K562 (cell line): Measurements from ENCODE around the gene SPRTN. TPM values are rescaled to one million over a fixed set of nuclear protein-coding genes. Genes with fewer than 3 reads are reported as not detected.

Experiments
- ATAC-seq: fragments of 200-7000 bp; cut with Tn5 transposase; 3 replicates; pipeline ENCODE4 v1.9.1; 2020; ENCODE audit warnings: moderate library complexity
- BruUV-seq: library from RNA; stranded (reverse); fragments of 400-500 nt; replicated peaks from 2 replicates; lab custom pipeline; 2021; lab: Mats Ljungman, UMichigan
- CTCF ChIA-PET: fragments of 300-600 bp; formaldehyde crosslinking; extraction: SDS; loops from one replicate; lab custom pipeline; 2021; ENCODE audit warnings: low intra/inter-chr PET ratio; lab: Yijun Ruan, JAX
- POLR2A ChIA-PET: fragments of 300-600, 350-650 bp; sonication (Branson Sonifier 250); formaldehyde crosslinking; extraction: SDS; loops from one replicate; lab custom pipeline; 2021; ENCODE audit warnings: antibody characterized with exemption, inconsistent platforms; lab: Yijun Ruan, JAX
- DNase-seq, 4 experiments: peaks; one replicate each; pipeline versions ENCODE4 v3.0.0 to v3.0.0-alpha.2; 2011 to 2018; ENCODE audit warnings: low spot score in 3 of 4, mixed read lengths in 3 of 4; ENCODE audit errors: extremely low read depth in 1 of 4
- FAIRE-seq: peaks from 2 replicates; lab custom pipeline; 2011; peaks lifted over from hg19 to GRCh38; lab: Jason Lieb, UNC
- H2AFZ ChIP-seq: 2 replicates; pipeline ENCODE4 v1.6.0; 2011; ENCODE audit warnings: low read depth, low read length, control low read depth, inconsistent platforms
- H3K27ac ChIP-seq: fragments of 200-600 bp; 3 replicates; pipeline ENCODE4 v1.8.0; 2011; ENCODE audit warnings: low read depth, mild to moderate bottlenecking, control low read depth, inconsistent platforms, low read length, moderate library complexity, mixed read lengths; ENCODE audit errors: extremely low read depth
- H3K27me3 ChIP-seq, 2 experiments: fragments of 300-600 bp in 1 of 2; 2 replicates in 1 of 2; 3 replicates in 1 of 2; pipeline versions ENCODE4 v1.6.0 to v1.8.0; 2011; ENCODE audit warnings: inconsistent platforms in 2 of 2, low read length in 2 of 2, mild to moderate bottlenecking in 1 of 2, mixed read lengths in 1 of 2, moderate library complexity in 1 of 2; ENCODE audit not compliant: control insufficient read depth in 2 of 2, insufficient read depth in 2 of 2
- H3K36me3 ChIP-seq: fragments of 300-600 bp; 3 replicates; pipeline ENCODE4 v1.8.0; 2011; ENCODE audit warnings: mild to moderate bottlenecking, low read length, inconsistent platforms; ENCODE audit not compliant: control insufficient read depth, insufficient read depth
- H3K4me1 ChIP-seq, 2 experiments: fragments of 200-600 bp in 1 of 2; replicated peaks in 1 of 2; 2 replicates in 1 of 2; 3 replicates in 1 of 2; pipeline versions ENCODE4 v1.5.1 to v1.8.0; 2011; ENCODE audit warnings: inconsistent platforms in 2 of 2, low read length in 2 of 2, mild to moderate bottlenecking in 1 of 2, mixed read lengths in 1 of 2, moderate library complexity in 1 of 2; ENCODE audit not compliant: control insufficient read depth in 2 of 2, insufficient read depth in 2 of 2
- H3K4me2 ChIP-seq: 2 replicates; pipeline ENCODE4 v1.6.1; 2011; ENCODE audit warnings: low read length, control low read depth, inconsistent platforms, mixed read lengths; ENCODE audit not compliant: insufficient read depth
- H3K4me3 ChIP-seq: fragments of 200-600 bp; sonication (generic), shearing (Covaris generic); 2 replicates; pipeline ENCODE4 v1.5.1; 2016; ENCODE audit warnings: control low read depth, inconsistent platforms
- H3K79me2 ChIP-seq: fragments of 200-600 bp; 3 replicates; pipeline ENCODE4 v1.8.0; 2011; ENCODE audit warnings: low read length, inconsistent platforms; ENCODE audit not compliant: control insufficient read depth, insufficient read depth
- H3K9ac ChIP-seq, 2 experiments: 2 replicates each; pipeline versions ENCODE4 v1.6.0 to v1.6.1; 2011; ENCODE audit warnings: low read depth in 2 of 2, low read length in 2 of 2, control low read depth in 1 of 2, inconsistent platforms in 1 of 2, mild to moderate bottlenecking in 1 of 2, mixed read lengths in 1 of 2; ENCODE audit not compliant: insufficient read depth in 1 of 2
- H3K9me1 ChIP-seq: one replicate; pipeline ENCODE4 v1.6.0; 2011; ENCODE audit warnings: inconsistent platforms, mild to moderate bottlenecking, low read length, moderate library complexity; ENCODE audit not compliant: control insufficient read depth, insufficient read depth
- H3K9me3 ChIP-seq: replicated peaks from 2 replicates; pipeline ENCODE4 v1.5.1; 2011; ENCODE audit warnings: low read depth, low read length, inconsistent platforms; ENCODE audit not compliant: control insufficient read depth, insufficient read depth
- H4K20me1 ChIP-seq: replicated peaks from 2 replicates; pipeline ENCODE4 v1.6.1; 2011; ENCODE audit warnings: low read length, inconsistent platforms, mixed read lengths; ENCODE audit not compliant: control insufficient read depth, insufficient read depth
- ATF7 ChIP-seq: fragments of 450-650 bp; IDR thresholded peaks from 2 replicates; pipeline ENCODE4 v1.7.1; 2014; ENCODE audit warnings: mild to moderate bottlenecking, moderate library complexity
- CBX2 ChIP-seq: fragments of 200-600 bp; sonication (generic); IDR thresholded peaks from one replicate; pipeline ENCODE4 v1.6.1; 2012; ENCODE audit warnings: mild to moderate bottlenecking, low read length, inconsistent platforms; ENCODE audit not compliant: insufficient read depth, poor library complexity, severe bottlenecking
- ETV1 ChIP-seq: fragments of 450-650 bp; conservative IDR thresholded peaks from 2 replicates; pipeline ENCODE4 v1.6.1; 2016; ENCODE audit warnings: missing genetic modification characterization, control low read depth, low read depth, missing compliant biosample characterization
- MAZ ChIP-seq, 2 experiments: fragments of 450-650 bp in 1 of 2; sonication (generic) in 1 of 2; formaldehyde crosslinking; IDR thresholded peaks in 1 of 2; conservative IDR thresholded peaks in 1 of 2; 2 replicates each; pipeline versions ENCODE4 v1.4.0 to v1.5.0; 2020; ENCODE audit warnings: mild to moderate bottlenecking in 1 of 2, missing genetic modification reagents in 1 of 2
- PYGO2 ChIP-seq: fragments of 450-650 bp; IDR thresholded peaks from 2 replicates; pipeline ENCODE4 v1.6.1; 2016; ENCODE audit warnings: mild to moderate bottlenecking, missing genetic modification characterization, moderate library complexity, missing compliant biosample characterization
- WGBS: fragments of 100-300 bp; shearing (Covaris generic); methylation state at CpG from one replicate; pipeline ENCODE4 v1.1.6; 2016; ENCODE audit warnings: low coverage, mixed read lengths; ENCODE audit not compliant: insufficient coverage; ENCODE audit errors: missing lambda C conversion rate; 5-methylcytosine and 5-hydroxymethylcytosine counted together
- in situ Hi-C: fragments of 300-500 bp; cut with MboI; formaldehyde crosslinking; loops from 4 replicates; pipeline ENCODE4 v1.15.0; 2018; ENCODE audit warnings: inconsistent platforms, mixed read lengths
- intact Hi-C: fragments of 100-400 bp; cut with micrococcal nuclease; formaldehyde crosslinking; loops from 2 replicates; pipeline ENCODE4 v1.14.2; 2022
- polyA plus RNA-seq, 8 experiments: library from polyadenylated mRNA; depleted of rRNA in 4 of 8; stranded (reverse) in 5 of 8; unstranded in 3 of 8; fragments of >200 nt; fragmentation: Nextera tagmentation in 2 of 8; fragmentation: Illumina TruSeq in 1 of 8; extraction: Ambion mirVana in 2 of 8; extraction: Trizol in 1 of 8; gene quantifications; 2 replicates each; pipeline versions ENCODE4 v1.2.1 to v1.2.3, GENCODE V29; 2011 to 2014; ENCODE audit warnings: inconsistent platforms in 1 of 8, missing spikeins in 1 of 8
- total RNA-seq, 7 experiments: library from RNA; depleted of rRNA in 6 of 7; stranded (reverse); fragments of >200 nt in 6 of 7; fragmentation: Illumina TruSeq in 2 of 7; extraction: Trizol in 2 of 7; gene quantifications; 2 replicates each; pipeline versions ENCODE4 v1.2.1 to v1.2.3, GENCODE V29; 2011 to 2021; ENCODE audit warnings: low replicate concordance in 1 of 7
- TF ChIP-seq, protein P1 (sequence below): fragments of 450-650 bp; formaldehyde crosslinking; IDR thresholded peaks from 2 replicates; pipeline ENCODE4 v1.4.0; 2020; ENCODE audit warnings: mild to moderate bottlenecking, moderate library complexity
- TF ChIP-seq, protein P2 (sequence below): fragments of 450-650 bp; formaldehyde crosslinking; IDR thresholded peaks from 2 replicates; pipeline ENCODE4 v1.4.0; 2020; ENCODE audit warnings: mild to moderate bottlenecking, moderate library complexity

SPRTN gene
- total and polyA plus RNA-seq, 9 of the 15 experiments (the other 6 are each of a cell fraction or from before 2014, with no cell fraction given), result 8.1 to 32.5 (median 21.2) TPM

DNA sequence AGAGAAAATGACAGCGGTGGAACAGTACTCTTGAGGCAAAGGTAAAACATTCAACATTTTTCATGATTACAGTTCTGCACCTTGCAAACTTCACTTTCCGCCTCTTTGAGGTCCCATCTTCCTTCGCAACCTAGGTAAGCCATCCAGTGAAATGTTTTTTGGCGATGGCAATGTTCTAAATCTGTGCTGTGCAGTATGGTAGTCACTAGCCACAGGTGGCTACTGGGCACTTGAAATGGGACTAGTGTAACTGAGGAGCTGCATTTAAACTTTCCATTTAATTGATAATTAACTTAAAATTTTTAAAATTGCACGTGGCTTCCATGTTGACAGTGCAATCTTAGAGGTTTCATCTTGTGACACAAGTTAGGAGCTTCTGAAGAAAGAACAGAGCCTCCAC lies 13.4 kb upstream of the SPRTN start:
- POLR2A ChIA-PET, result interaction anchor here (1.1 to 1.5 kb wide), 2 partner anchors 10 to 12 kb away, joined by 4 read pairs; no protein-coding TSS in a partner anchor
- no peak overlapping the region for H3K9ac ChIP-seq
- H3K4me3 ChIP-seq, result no peak overlapping the region
- ATAC-seq (no peak), FAIRE-seq (no peak), DNase-seq (no peak)
- no peaks in the 10 kb centered on the region for H3K36me3 ChIP-seq
- in situ Hi-C loops, result no loop called here
- H2AFZ ChIP-seq, result no peak overlapping the region
- H3K79me2 ChIP-seq, result no peaks in the 10 kb centered on the region
- peaks cover 5 to 6% of the 10 kb centered on the region in 2 experiments; a peak in 3 of 5 replicates for H3K27me3 ChIP-seq
- no peaks in the 10 kb centered on the region for H3K9me1 ChIP-seq
- H4K20me1 ChIP-seq, result no peaks in the 10 kb centered on the region
- BruUV-seq, result no TSS peak
- no peak overlapping the region for H3K4me2 ChIP-seq
- CTCF ChIA-PET, result no interaction called here
- no peaks in the 10 kb centered on the region; a peak in 1 of 5 replicates for H3K4me1 ChIP-seq
- H3K9me3 ChIP-seq, result no peaks in the 10 kb centered on the region
- intact Hi-C loops, result no loop called here
- H3K27ac ChIP-seq, result no peak overlapping the region
- 25% methylated on average over 5 of the region's 5 CpGs for WGBS
- TF ChIP-seq ETV1 (tag), result no peak
- TF ChIP-seq, protein P1, sequence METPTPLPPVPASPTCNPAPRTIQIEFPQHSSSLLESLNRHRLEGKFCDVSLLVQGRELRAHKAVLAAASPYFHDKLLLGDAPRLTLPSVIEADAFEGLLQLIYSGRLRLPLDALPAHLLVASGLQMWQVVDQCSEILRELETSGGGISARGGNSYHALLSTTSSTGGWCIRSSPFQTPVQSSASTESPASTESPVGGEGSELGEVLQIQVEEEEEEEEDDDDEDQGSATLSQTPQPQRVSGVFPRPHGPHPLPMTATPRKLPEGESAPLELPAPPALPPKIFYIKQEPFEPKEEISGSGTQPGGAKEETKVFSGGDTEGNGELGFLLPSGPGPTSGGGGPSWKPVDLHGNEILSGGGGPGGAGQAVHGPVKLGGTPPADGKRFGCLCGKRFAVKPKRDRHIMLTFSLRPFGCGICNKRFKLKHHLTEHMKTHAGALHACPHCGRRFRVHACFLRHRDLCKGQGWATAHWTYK (CRISPR knock-in tag), result no peak
- TF ChIP-seq ATF7, result no peak
- no peak for TF ChIP-seq PYGO2 (tag)
- no peak for TF ChIP-seq CBX2
- no peak for TF ChIP-seq MAZ (CRISPR knock-in tag; conservative IDR thresholded peaks at IDR 0.05 in 1 of 2, IDR thresholded peaks at IDR 0.05 in 1 of 2)
- TF ChIP-seq, protein P2, sequence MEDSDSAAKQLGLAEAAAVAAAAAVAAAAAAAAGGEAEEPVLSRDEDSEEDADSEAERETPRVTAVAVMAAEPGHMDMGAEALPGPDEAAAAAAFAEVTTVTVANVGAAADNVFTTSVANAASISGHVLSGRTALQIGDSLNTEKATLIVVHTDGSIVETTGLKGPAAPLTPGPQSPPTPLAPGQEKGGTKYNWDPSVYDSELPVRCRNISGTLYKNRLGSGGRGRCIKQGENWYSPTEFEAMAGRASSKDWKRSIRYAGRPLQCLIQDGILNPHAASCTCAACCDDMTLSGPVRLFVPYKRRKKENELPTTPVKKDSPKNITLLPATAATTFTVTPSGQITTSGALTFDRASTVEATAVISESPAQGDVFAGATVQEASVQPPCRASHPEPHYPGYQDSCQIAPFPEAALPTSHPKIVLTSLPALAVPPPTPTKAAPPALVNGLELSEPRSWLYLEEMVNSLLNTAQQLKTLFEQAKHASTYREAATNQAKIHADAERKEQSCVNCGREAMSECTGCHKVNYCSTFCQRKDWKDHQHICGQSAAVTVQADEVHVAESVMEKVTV (CRISPR knock-in tag), result no peak
